GF-D8 (cell line): ENCODE measurements around the gene DCAF11.
A peak's percentile ranks its signal among the peaks of the same experiment; 100 is the strongest.

ENCODE experiments used
- DNase-seq: peaks from one replicate; lab custom pipeline; 2025; lab: John Stamatoyannopoulos, UW

DCAF11 gene

DNA sequence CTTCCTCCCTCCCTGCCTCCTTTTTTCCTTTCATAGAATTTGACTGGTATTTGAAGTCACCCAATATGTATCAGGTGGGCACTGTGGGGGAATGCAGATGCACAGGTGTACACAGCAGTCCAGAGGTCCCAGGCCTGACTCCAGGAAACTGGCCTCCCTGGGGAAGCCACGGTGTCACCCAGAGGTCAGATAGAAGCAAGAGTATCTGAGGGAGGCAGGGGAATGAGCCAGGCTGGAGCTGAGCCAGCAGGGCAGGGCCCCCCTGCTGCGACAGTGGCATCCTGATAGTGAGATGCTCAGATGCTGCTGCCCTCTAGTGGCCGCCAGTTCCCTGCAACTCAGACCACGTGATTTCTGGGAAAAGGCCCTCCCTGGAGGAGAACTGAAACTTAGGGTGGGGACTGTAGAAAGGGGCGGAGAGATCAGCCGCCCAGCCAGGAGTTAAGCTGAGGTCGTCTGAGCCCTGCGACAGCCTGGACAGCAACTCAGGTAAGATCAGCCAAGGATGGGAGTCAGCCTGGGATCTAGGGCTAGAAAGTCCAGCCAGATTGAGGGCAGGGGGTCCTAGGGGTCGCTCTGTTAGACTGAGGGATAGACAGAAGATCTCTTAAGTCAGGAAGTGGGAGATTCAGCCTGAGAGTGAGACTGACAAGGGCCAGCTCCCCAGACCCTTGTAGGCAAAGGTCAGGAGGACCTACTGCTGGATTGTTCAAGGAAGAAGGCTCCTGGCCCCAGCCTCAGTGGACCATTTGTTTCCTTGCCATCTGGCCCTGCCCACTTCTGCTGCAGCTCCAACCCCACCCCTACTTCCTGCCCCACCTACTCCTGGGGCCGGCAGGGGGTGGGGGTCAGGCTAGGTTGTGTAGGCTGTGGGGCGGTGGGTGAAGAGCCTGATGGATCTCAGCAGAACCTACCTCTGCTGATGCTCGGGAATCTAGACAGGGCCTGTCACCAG, 46.5 kb downstream of the DCAF11 start, which contains the start of gene IRF9:
TSS of gene IRF9 (plus strand) at position 416 of the 955 bp plus-strand sequence. CDS start 880 bp downstream, outside the sequence.
- peak; percentile 70 for DNase-seq

DNA sequence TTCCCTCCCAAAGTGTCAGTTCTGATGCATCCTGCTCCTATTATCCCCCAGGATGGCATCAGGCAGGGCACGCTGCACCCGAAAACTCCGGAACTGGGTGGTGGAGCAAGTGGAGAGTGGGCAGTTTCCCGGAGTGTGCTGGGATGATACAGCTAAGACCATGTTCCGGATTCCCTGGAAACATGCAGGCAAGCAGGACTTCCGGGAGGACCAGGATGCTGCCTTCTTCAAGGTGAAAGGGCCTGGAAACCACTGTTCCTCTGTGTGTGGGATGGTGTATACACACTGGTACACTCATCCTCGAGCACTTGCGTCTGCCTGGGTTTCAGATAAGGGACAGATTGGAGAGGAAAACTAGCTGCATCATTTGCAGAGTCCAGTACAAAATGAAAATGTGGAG, 47.5 kb downstream of the DCAF11 start:
- DNase-seq = no peak

GRCh38 chr14:24164518-24164991, 50.0 kb downstream of the DCAF11 start:
- DNase-seq = no peak

- no peak for DNase-seq
Measured at GRCh38 chr14:24165785-24166184, 51.2 kb downstream of the DCAF11 start.

GRCh38 chr14:24167469-24168114, 53.0 kb downstream of the DCAF11 start:
- DNase-seq = no peak

DNA sequence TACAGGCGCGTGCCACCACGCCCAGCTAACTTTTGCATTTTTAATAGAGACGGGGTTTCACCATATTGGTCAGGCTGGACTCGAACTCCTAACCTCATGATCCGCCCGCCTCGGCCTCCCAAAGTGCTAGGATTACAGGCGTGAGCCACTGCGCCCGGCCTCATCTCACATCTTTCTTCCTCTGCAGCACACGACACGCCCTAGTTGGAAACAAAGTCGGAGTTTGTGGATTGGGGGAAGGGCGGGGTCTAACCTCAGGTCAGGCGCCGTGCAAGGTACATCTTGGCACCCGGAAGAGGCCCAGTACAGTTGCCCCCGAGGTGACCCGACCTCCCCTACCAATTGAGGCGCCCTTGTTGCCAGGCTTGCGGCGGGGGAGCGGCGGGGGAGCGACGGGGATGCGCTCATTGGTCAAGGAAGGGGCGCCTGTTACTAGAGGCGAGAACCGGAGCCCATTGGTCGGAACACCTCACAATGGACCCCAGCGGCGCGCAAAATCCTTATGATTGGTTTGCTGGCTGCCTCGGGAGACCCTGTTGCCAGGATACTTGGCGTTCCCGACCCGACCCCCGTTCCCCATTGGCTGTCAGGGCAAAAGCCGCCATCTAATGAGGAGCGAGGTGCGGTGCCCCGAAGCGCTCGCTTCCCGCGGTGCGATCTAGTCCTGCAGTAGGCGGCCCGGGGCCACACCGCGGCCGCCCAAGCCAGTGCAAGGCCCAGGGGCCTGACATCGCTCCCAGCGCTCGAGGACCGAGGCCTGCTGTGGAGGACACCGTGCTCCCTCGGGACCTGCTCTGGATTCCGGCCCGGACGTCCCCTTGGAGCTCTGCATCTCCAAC, 57.1 kb downstream of the DCAF11 start, which contains the start of gene REC8:
TSS of gene REC8 (plus strand) at position 659 of the 839 bp plus-strand sequence. CDS start 473 bp downstream, outside the sequence.
- no peak for DNase-seq

DNA sequence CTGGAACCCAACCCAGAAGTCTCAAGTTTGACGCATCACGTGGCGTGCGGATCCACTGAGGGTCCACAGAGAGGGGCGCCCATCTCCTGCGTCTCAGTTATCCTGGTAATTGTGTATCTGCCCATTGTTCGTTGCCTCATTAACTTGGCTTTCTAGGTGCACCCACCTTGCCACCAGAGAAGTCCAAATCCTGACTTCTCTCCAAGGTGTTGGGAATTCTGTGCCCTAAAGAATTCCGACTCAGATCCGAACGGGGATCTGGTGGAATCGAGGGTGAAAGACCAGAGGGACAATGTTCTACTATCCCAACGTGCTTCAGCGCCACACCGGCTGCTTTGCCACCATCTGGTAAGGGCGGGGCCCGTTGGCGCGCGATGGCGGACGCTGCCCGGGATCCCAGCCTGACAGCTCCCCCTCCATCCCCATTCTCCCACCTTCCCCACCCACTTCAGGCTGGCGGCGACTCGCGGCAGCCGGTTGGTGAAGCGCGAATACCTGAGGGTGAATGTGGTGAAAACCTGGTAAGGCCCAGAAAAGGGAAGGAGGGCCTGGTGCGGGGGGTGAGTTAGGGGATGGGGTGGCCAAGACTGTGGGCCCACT, 57.8 kb downstream of the DCAF11 start:
- no peak for DNase-seq

DNA sequence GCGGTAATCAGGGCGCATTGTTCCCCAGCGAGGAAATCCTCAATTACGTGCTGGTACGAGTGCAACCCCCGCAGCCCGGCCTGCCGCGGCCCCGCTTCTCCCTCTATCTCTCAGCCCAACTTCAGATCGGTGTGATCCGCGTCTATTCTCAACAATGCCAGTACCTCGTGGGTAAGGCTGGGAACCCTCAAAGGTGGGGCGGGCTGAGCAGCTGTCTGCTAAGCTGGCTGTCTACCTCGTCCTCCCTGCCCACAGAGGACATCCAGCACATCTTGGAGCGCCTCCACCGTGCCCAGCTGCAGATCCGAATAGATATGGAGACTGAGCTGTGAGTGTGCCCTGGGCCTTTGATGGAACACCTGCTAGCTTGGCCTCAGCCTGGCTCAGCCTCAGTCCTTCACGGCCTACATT, 58.3 kb downstream of the DCAF11 start:
- DNase-seq = no peak
